SW480 (cell line): ENCODE data around the gene TRIM34.
"Not testable (repeated sequence)": the region's sequence is repeated elsewhere in the genome, so short reads cannot be mapped to it uniquely, and the experiment has no call there.

Experiments
- DNase-seq: peaks from one replicate; pipeline ENCODE4 v3.0.0-alpha.2; 2016; ENCODE audit warnings: low spot score

The TRIM34 gene, protein sequence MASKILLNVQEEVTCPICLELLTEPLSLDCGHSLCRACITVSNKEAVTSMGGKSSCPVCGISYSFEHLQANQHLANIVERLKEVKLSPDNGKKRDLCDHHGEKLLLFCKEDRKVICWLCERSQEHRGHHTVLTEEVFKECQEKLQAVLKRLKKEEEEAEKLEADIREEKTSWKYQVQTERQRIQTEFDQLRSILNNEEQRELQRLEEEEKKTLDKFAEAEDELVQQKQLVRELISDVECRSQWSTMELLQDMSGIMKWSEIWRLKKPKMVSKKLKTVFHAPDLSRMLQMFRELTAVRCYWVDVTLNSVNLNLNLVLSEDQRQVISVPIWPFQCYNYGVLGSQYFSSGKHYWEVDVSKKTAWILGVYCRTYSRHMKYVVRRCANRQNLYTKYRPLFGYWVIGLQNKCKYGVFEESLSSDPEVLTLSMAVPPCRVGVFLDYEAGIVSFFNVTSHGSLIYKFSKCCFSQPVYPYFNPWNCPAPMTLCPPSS

GRCh38 chr11:5624489-5625279, at the start of gene TRIM34:
Gene TRIM34 (plus strand): TSS chr11:5625001. CDS start chr11:5632332, 7,331 bp downstream.
- DNase-seq = peak; percentile 38

GRCh38 chr11:5575152-5575551, 49.6 kb upstream of the TRIM34 start:
- no peak for DNase-seq

- DNase-seq = no peak
These were observed 47.7 kb upstream of the TRIM34 start for GRCh38 chr11:5577101-5577500.

DNA sequence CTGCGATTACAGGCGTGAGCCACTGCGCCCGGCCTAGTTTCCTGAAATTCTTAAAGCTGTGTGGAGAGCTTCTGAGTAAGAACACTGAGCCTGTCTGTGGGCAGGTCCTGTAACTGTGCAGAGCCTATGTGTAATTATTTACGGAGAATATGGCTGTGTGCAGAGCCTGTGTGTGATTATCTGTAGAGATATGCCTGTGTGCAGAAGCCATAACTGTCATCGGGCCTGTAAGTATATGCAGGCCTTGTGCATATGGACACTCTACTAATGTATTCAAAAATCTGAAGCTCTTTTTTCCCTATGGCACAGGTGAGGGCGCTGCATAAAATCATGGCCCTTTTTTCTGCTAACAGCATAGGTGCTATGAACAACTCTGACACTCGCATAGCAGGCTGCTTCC, 44.2 kb upstream of the TRIM34 start, which contains the start of gene OR52B6:
TSS of gene OR52B6 (plus strand) at position 301 of the 400 bp plus-strand sequence. CDS start at position 301, 0 bp downstream.
- no peak for DNase-seq

- no peak for DNase-seq
These were observed 43.8 kb upstream of the TRIM34 start for GRCh38 chr11:5581014-5581413.

GRCh38 chr11:5584458-5584857, 40.3 kb upstream of the TRIM34 start:
- DNase-seq = not testable (repeated sequence)

- not testable (repeated sequence) for DNase-seq
These were observed 34.9 kb upstream of the TRIM34 start for GRCh38 chr11:5589906-5590305.

DNA sequence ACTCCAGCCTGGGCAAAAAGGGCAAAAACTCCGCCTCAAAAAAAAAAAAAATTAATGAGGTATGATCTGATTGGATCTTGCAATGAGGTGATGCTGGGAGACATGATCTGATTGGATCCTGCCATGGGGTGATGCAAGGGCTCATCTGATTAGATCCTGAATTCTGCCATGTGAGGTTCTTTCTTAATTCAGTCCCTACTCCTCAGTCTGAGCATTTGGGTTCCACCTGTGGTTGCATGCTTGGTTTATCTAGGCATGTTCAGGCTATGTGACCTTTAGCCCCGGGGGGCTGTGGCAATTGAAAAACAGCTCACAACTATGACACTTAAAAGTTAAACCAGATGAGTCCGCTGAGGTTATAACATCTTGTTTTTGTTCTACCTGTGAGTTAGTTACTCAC, 33.2 kb upstream of the TRIM34 start:
- no peak for DNase-seq

GRCh38 chr11:5592615-5593014, 32.2 kb upstream of the TRIM34 start:
- no peak for DNase-seq

DNA sequence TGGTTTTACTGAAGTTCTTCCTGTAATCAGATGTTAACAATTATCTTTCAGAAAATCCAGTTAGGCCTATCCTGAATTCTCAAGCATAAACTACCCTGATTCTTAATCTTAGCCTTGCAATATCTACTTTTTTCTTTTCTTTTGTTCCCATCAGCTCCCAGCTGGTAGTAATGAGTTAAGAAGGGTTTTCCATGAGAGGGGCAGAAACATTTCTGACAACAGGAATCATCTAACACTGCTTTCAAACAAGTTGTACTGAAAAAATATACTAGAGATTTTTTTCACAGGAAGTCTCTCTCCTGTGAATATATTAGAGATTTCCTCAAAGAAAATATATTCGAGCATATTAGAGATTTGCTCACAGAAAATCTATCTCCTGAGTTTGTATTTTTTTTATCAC, 31.7 kb upstream of the TRIM34 start:
- no peak for DNase-seq

GRCh38 chr11:5596607-5597201, 28.1 kb upstream of the TRIM34 start, which contains the start of gene TRIM6:
Gene TRIM6 (plus strand): TSS chr11:5596637. CDS start chr11:5596898, 261 bp downstream.
- no peak for DNase-seq

DNA sequence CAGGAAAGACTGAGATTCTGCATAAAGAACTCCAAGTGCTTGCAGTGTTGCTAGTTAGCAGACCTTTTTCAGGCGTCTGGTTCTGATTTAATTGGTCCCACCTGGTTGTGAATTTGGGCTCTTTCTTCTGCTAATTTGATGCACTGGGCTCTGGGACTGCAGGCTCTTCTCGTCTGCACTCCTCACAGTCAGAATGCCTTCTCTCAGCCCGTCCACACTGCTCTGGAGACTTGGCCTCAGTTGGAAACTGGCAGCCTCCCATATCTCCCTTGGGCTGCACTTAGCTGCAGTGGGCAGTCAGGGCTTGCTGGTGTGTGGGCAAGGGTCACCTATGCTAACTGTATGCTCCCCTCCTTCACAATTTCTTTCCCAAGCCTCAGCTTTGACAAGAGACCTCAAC, 26.8 kb upstream of the TRIM34 start:
- no peak for DNase-seq

DNA sequence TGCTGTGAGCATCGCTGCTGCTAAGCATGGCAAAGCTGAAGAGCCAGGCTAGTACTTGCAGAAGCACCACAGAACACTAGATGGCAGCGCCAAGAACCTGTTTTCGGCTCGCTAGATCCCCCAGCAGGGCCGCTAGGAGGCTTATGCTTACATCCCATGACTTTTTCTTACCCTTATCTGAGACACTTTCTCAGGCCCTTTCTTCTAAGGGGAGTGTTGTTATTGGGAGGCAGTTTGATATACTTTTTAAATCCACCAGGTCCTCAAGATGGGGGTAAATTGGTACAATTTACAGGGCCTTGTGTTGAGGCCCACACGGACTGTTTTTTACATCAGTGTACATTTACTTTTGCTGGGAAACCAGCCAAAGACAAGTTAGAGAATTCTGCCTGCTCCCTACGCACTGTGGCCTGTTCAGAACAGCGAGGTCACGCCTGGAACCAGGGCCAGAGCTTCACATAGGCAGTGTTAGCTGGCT, 24.4 kb upstream of the TRIM34 start:
- DNase-seq = peak; percentile 54

GRCh38 chr11:5602791-5603190, 22.0 kb upstream of the TRIM34 start:
- not testable (repeated sequence) for DNase-seq

GRCh38 chr11:5603326-5603725, 21.5 kb upstream of the TRIM34 start:
- no peak for DNase-seq

DNA sequence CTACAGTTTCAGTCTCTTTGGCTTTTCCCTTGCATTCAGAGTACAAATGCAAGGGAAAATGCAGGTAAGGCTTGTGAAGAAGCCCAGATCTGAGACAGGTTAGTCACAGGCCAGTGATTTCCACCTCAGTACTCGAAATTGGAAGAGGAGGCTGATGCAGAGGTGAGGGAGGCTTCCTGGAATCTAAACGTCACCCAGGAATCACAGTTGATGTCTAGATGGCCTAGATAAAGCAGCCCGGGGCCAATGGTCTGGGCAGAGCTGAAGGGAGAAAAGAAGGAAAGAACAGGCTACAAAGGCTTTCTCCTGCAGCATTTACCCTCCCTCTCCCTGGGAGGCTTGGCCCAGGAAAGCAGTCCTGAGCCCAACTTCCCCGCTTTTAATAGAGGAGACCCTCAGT, 19.9 kb upstream of the TRIM34 start:
- DNase-seq = no peak

GRCh38 chr11:5605849-5606248, 19.0 kb upstream of the TRIM34 start:
- no peak for DNase-seq

DNA sequence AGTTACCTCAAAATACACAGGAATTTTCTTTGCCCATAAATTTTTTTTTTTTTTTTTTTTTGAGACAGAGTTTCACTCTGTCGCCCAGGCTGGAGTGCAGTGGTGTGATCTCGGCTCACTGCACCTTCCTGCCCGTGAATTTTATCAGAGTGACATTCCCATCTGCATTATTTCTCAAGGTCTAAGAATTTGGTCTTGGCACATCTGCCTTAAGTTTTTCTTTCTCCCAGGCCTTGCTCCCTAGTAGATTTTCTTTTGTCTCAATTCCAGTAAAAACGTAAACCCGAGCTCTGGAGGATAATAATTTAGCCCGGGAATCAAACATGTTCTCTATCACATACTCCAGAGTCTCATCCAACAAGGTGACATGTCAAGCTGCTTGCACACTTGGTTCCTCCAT, 16.0 kb upstream of the TRIM34 start:
- no peak for DNase-seq

- no peak for DNase-seq
These were observed 14.4 kb upstream of the TRIM34 start for GRCh38 chr11:5610446-5610845.

DNA sequence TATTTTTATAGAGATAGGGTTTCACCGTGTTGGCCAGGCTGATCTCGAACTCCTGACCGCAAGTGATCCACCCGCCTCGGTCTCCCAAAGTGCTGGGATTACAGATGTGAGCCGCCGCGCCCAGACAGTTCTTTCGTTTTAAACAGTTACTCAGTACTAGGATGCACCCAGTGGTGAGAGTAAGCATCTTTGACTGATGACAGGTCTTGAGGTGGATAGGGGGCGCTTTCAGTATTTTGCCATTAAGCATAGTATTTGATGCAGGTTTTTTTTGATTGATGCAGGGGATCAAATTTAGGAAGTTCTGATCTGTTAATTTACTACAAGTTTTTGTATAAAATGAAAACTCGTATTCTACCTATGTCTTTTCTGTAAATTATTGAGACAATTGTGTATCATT, 13.2 kb upstream of the TRIM34 start:
- no peak for DNase-seq

- no peak for DNase-seq
These were observed 6.0 kb upstream of the TRIM34 start for GRCh38 chr11:5618807-5619206.
